PC-3 (cell line): Measurements from ENCODE around the gene LAMA3. TPM values are rescaled to one million over a fixed set of nuclear protein-coding genes. Genes with fewer than 3 reads are reported as not detected.

Experiments
- ATAC-seq: fragments of 200-7000 bp; cut with Tn5 transposase; 2 replicates; pipeline ENCODE4 v1.9.1; 2020; ENCODE audit warnings: mild to moderate bottlenecking, moderate library complexity
- BruUV-seq: library from RNA; stranded (reverse); fragments of 400-500 nt; replicated peaks from 2 replicates; lab custom pipeline; 2021; lab: Mats Ljungman, UMichigan
- CTCF ChIA-PET: fragments of 300-600 bp; sonication (Branson Sonifier 250); formaldehyde crosslinking; loops from one replicate; lab custom pipeline; 2022; ENCODE audit warnings: antibody characterized with exemption; lab: Charles Lee
- POLR2A ChIA-PET: fragments of 300-600 bp; sonication (Branson Sonifier 250); formaldehyde crosslinking; loops from one replicate; lab custom pipeline; 2022; ENCODE audit warnings: antibody characterized with exemption; ENCODE audit not compliant: unreplicated experiment; lab: Charles Lee
- DNase-seq: peaks from one replicate; pipeline ENCODE4 v3.0.0-alpha.2; 2015
- H2AFZ ChIP-seq: fragments of 300-600 bp; sonication (generic); 2 replicates; pipeline ENCODE4 v1.6.0; 2016; ENCODE audit warnings: antibody characterized with exemption, low read length
- H3F3A ChIP-seq: fragments of 300-600 bp; sonication (generic); one replicate; pipeline ENCODE4 v1.6.0; 2017; ENCODE audit warnings: antibody characterized with exemption, low read length, control low read depth, mild to moderate bottlenecking; ENCODE audit not compliant: unreplicated experiment
- H3K27ac ChIP-seq: fragments of 300-600 bp; sonication (generic); 2 replicates; pipeline ENCODE4 v1.5.1; 2016; ENCODE audit warnings: mild to moderate bottlenecking, low read length
- H3K27me3 ChIP-seq: fragments of 300-600 bp; sonication (generic); 2 replicates; pipeline ENCODE4 v1.6.1; 2016; ENCODE audit warnings: low read length, mixed read lengths
- H3K36me3 ChIP-seq: fragments of 300-600 bp; sonication (generic); 2 replicates; pipeline ENCODE4 v1.6.1; 2016; ENCODE audit warnings: low read depth, mixed run types, low read length, mixed read lengths
- H3K4me1 ChIP-seq: fragments of 300-600 bp; sonication (generic); 2 replicates; pipeline ENCODE4 v1.5.1; 2016; ENCODE audit warnings: low read length; ENCODE audit not compliant: insufficient read depth
- H3K4me2 ChIP-seq: fragments of 300-600 bp; sonication (generic); 2 replicates; pipeline ENCODE4 v1.6.0; 2016; ENCODE audit warnings: low read length
- H3K4me3 ChIP-seq: fragments of 300-600 bp; sonication (generic); 2 replicates; pipeline ENCODE4 v1.5.1; 2016; ENCODE audit warnings: mild to moderate bottlenecking, low read length, mixed read lengths
- H3K79me2 ChIP-seq: fragments of 300-600 bp; sonication (generic); 2 replicates; pipeline ENCODE4 v1.6.1; 2017; ENCODE audit warnings: low read length, mixed read lengths
- H3K9ac ChIP-seq: fragments of 300-600 bp; sonication (generic); 2 replicates; pipeline ENCODE4 v1.6.0; 2016; ENCODE audit warnings: mild to moderate bottlenecking, low read length
- H3K9me2 ChIP-seq: fragments of 300-600 bp; sonication (generic); replicated peaks from 2 replicates; pipeline ENCODE4 v1.6.1; 2016; ENCODE audit warnings: mixed run types, low read length, mixed read lengths
- H3K9me3 ChIP-seq: fragments of 300-600 bp; sonication (generic); 2 replicates; pipeline ENCODE4 v1.6.1; 2016; ENCODE audit warnings: low read length, mixed read lengths
- H4K20me1 ChIP-seq: fragments of 300-600 bp; sonication (generic); 2 replicates; pipeline ENCODE4 v1.6.1; 2016; ENCODE audit warnings: low read length, mixed read lengths
- EZH2 ChIP-seq: fragments of 300-600 bp; sonication (generic); IDR thresholded peaks from one replicate; pipeline ENCODE4 v1.6.1; 2017; ENCODE audit warnings: antibody characterized with exemption, mild to moderate bottlenecking, low read length; ENCODE audit not compliant: unreplicated experiment
- EZH2phosphoT487 ChIP-seq: fragments of 300-600 bp; sonication (generic); IDR thresholded peaks from 2 replicates; pipeline ENCODE4 v1.6.1; 2018; ENCODE audit warnings: mild to moderate bottlenecking, antibody characterized with exemption, low read length, borderline replicate concordance
- intact Hi-C: fragments of 100-400 bp; cut with micrococcal nuclease; formaldehyde crosslinking; loops from 2 replicates; pipeline ENCODE4 v1.9.0; 2023
- total RNA-seq: library from RNA; depleted of rRNA; stranded (reverse); fragments of >200 nt; gene quantifications from 2 replicates; pipeline ENCODE4 v1.2.3, GENCODE V29; 2014
- TF ChIP-seq, protein P1 (sequence below): fragments of 300-600 bp; sonication (generic); conservative IDR thresholded peaks from 2 replicates; pipeline ENCODE4 v1.5.1; 2017; ENCODE audit warnings: antibody characterized with exemption, low read depth, mild to moderate bottlenecking, low read length

The LAMA3 gene
- total RNA-seq, 1 experiment from 2014 or later = 224 TPM

DNA sequence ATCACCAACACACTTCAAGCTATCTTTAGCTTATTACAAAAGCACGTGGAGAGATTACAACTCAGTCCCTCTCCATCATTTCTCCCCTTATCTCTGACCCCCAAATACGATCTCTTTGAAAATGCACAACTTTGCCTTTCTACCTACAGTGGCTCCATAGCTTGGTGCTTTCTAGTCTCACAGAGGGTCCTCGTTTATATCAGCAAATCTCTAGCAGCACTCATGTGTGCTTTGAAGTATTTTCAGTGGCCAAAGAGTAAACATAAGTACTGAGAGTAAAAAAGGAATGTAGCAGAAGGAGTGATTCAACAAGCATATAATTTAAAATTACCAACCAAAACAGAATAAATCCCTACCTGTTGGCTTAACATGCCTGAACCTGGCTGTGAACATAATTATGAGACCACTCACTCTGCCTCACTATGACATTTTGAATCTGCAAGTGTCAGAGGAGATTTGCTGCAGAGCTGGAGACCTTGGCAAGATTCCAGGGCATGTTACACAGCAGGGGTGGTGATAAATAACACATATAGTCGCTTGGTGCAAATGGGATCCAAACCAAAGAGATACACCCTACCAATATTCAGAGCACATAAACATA, 54.6 kb downstream of the LAMA3 start:
- Histone ChIP-seq H2AFZ (no peak overlapping the region), H3K27ac (no peak overlapping the region), H3K36me3 (peaks cover 19% of the 10 kb centered on the region), H3K9me2 (no peaks in the 10 kb centered on the region), H3K4me2 (no peak overlapping the region), H3K27me3 (no peaks in the 10 kb centered on the region), H4K20me1 (no peaks in the 10 kb centered on the region), H3F3A (no peaks in the 10 kb centered on the region), H3K79me2 (peaks cover 46% of the 10 kb centered on the region), H3K4me3 (no peak overlapping the region), H3K4me1 (peaks cover 26% of the 10 kb centered on the region), H3K9me3 (no peaks in the 10 kb centered on the region), H3K9ac (no peak overlapping the region)
- BruUV-seq = no TSS peak
- TF ChIP-seq, protein P1, sequence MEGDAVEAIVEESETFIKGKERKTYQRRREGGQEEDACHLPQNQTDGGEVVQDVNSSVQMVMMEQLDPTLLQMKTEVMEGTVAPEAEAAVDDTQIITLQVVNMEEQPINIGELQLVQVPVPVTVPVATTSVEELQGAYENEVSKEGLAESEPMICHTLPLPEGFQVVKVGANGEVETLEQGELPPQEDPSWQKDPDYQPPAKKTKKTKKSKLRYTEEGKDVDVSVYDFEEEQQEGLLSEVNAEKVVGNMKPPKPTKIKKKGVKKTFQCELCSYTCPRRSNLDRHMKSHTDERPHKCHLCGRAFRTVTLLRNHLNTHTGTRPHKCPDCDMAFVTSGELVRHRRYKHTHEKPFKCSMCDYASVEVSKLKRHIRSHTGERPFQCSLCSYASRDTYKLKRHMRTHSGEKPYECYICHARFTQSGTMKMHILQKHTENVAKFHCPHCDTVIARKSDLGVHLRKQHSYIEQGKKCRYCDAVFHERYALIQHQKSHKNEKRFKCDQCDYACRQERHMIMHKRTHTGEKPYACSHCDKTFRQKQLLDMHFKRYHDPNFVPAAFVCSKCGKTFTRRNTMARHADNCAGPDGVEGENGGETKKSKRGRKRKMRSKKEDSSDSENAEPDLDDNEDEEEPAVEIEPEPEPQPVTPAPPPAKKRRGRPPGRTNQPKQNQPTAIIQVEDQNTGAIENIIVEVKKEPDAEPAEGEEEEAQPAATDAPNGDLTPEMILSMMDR = no peak
- no peak for TF ChIP-seq EZH2
- no peak for TF ChIP-seq EZH2phosphoT487
- intact Hi-C loops = no loop called here
- DNase-seq (no peak), ATAC-seq (no peak)
- POLR2A ChIA-PET = no interaction called here
- CTCF ChIA-PET = no interaction called here

DNA sequence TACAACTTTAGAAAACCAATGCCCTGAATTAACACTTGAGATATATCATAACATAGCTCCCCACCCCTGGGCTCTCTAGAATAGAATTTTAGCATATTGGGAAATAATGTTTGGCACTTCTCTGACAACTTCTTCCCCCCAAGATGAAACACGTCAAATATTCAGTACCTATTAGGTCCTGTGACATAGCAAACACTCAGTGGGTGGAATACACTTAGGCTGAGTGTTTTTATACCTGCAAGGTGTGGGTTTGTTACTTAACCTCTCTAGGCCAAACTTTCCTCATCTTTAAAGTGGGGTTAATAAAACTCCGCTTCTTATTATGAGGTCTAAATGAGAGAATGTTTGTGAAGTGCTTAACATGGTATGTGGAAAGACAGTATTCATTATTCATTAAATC, 56.1 kb downstream of the LAMA3 start:
- H4K20me1 ChIP-seq = no peaks in the 10 kb centered on the region
- peaks cover 11% of the 10 kb centered on the region for H3K4me1 ChIP-seq
- H3K9me2 ChIP-seq = no peaks in the 10 kb centered on the region
- ATAC-seq = no peak
- DNase-seq = no peak
- no peak overlapping the region for H2AFZ ChIP-seq
- H3K4me2 ChIP-seq = no peak overlapping the region
- ChIA-PET CTCF (no interaction called here), POLR2A (no interaction called here)
- no peak overlapping the region for H3K9ac ChIP-seq
- H3K27ac ChIP-seq = no peak overlapping the region
- TF ChIP-seq EZH2 = no peak
- TF ChIP-seq, protein P1 = no peak
- TF ChIP-seq EZH2phosphoT487 = no peak
- peaks cover 40% of the 10 kb centered on the region for H3K79me2 ChIP-seq
- no peaks in the 10 kb centered on the region for H3K27me3 ChIP-seq
- H3F3A ChIP-seq = no peaks in the 10 kb centered on the region
- H3K4me3 ChIP-seq = no peak overlapping the region
- BruUV-seq = no TSS peak
- H3K9me3 ChIP-seq = no peaks in the 10 kb centered on the region
- peaks cover 28% of the 10 kb centered on the region for H3K36me3 ChIP-seq
- intact Hi-C loops = no loop called here

DNA sequence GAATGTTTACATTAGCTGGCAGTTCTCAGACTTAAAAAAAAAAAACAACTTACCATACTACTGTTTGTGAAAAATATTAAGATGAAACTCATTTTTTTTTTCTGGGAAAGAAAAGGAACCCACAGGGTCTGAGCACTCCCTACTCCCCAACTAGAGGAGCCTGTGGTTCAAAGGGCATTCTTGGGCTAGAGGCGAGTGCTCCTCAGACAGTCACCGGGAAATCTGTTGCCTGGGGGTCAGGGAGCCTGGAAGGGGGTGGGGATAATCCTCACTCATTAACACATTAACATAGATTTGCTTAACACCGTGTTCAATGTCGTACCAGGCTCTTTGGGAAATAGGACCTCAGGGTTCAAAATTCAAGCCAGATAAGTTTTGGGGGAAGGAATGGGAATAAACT, 57.6 kb downstream of the LAMA3 start:
- Histone ChIP-seq H4K20me1 (no peaks in the 10 kb centered on the region), H3K4me3 (no peak overlapping the region), H3F3A (no peaks in the 10 kb centered on the region), H2AFZ (no peak overlapping the region), H3K4me1 (peaks cover 4% of the 10 kb centered on the region; the same call in 1 of the 2 replicates), H3K9me3 (no peaks in the 10 kb centered on the region), H3K27me3 (no peaks in the 10 kb centered on the region), H3K9ac (no peak overlapping the region), H3K79me2 (peaks cover 25% of the 10 kb centered on the region), H3K9me2 (no peaks in the 10 kb centered on the region), H3K4me2 (no peak overlapping the region), H3K36me3 (peaks cover 39% of the 10 kb centered on the region), H3K27ac (no peak overlapping the region)
- no peak for DNase-seq
- intact Hi-C loops = no loop called here
- TF ChIP-seq EZH2phosphoT487 (no peak), EZH2 (no peak)
- TF ChIP-seq, protein P1 = no peak
- POLR2A ChIA-PET = interaction anchor here (0.6 kb wide), 1 partner anchor 367 kb away, joined by 4 read pairs; no protein-coding TSS in a partner anchor
- no peak for ATAC-seq
- BruUV-seq = no TSS peak
- CTCF ChIA-PET = no interaction called here
